ENCODE data around the gene STRAP. TPM values are rescaled to one million over a fixed set of nuclear protein-coding genes. Genes with fewer than 3 reads are reported as not detected.
A peak's percentile ranks its signal among the peaks of the same experiment; 100 is the strongest.

STRAP gene
- total and polyA plus RNA-seq, 10 of the 15 experiments (the other 5 are each of a cell fraction or from before 2014, with no cell fraction given) = 64.3 to 281 (median 119) TPM

DNA sequence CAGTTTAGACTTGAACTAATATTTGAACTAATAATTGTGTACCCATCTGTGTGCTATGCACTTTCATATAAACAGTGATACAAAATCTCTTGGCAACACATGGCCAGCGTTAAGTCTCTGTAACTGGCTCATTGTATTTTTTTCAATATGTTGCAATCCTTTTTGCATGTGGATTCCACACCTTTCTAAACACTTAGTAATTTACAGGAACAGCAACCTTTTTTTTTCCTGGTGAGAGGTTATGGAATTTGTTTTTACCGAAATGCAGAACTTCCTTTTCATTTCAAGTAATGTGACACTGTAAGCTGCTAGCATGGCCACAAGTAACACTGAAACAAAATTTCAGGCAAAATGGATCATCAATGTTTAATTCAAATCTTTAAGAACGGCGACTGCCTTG, 47.6 kb upstream of the STRAP start:
- RAD21 ChIA-PET (ENCODE audit: unreplicated experiment) = no interaction called here

DNA sequence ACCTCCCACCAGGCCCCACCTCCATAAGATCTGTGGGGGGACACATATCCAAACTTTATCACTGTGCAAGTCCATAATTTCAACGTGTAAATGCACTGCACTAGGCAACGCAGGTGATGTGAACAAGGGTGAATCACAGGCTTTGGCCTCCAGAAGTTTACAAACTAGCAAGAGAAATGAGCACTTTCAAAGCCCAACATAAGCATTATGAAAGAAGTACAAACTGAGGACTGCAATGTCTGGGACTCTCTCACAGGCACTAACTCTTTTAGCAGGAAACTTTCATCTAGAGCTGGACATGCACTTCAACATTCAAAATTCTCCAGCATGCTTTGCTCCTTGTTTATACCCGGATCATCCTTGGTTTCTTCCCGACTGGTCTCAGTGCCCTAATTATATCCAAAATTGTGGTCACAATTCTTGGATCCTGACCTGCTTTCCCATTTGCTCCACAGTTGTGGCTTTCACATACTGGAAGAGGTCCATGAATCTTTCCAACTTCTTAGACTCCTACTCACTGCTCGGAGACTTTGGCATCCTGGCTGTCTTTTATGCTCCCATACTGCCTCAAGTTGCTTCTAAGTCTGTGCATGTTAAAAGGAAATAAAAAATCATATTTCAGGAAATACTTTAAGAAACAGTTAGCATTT, 44.9 kb upstream of the STRAP start:
- POLR2A ChIA-PET = no interaction called here
- in situ Hi-C loops (cut with MboI) = no loop called here
- TF ChIP-seq, protein P1, sequence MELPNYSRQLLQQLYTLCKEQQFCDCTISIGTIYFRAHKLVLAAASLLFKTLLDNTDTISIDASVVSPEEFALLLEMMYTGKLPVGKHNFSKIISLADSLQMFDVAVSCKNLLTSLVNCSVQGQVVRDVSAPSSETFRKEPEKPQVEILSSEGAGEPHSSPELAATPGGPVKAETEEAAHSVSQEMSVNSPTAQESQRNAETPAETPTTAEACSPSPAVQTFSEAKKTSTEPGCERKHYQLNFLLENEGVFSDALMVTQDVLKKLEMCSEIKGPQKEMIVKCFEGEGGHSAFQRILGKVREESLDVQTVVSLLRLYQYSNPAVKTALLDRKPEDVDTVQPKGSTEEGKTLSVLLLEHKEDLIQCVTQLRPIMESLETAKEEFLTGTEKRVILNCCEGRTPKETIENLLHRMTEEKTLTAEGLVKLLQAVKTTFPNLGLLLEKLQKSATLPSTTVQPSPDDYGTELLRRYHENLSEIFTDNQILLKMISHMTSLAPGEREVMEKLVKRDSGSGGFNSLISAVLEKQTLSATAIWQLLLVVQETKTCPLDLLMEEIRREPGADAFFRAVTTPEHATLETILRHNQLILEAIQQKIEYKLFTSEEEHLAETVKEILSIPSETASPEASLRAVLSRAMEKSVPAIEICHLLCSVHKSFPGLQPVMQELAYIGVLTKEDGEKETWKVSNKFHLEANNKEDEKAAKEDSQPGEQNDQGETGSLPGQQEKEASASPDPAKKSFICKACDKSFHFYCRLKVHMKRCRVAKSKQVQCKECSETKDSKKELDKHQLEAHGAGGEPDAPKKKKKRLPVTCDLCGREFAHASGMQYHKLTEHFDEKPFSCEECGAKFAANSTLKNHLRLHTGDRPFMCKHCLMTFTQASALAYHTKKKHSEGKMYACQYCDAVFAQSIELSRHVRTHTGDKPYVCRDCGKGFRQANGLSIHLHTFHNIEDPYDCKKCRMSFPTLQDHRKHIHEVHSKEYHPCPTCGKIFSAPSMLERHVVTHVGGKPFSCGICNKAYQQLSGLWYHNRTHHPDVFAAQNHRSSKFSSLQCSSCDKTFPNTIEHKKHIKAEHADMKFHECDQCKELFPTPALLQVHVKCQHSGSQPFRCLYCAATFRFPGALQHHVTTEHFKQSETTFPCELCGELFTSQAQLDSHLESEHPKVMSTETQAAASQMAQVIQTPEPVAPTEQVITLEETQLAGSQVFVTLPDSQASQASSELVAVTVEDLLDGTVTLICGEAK (IDR thresholded peaks at IDR 0.05; ENCODE audit: borderline replicate concordance) = no peak
- TF ChIP-seq, protein P2, sequence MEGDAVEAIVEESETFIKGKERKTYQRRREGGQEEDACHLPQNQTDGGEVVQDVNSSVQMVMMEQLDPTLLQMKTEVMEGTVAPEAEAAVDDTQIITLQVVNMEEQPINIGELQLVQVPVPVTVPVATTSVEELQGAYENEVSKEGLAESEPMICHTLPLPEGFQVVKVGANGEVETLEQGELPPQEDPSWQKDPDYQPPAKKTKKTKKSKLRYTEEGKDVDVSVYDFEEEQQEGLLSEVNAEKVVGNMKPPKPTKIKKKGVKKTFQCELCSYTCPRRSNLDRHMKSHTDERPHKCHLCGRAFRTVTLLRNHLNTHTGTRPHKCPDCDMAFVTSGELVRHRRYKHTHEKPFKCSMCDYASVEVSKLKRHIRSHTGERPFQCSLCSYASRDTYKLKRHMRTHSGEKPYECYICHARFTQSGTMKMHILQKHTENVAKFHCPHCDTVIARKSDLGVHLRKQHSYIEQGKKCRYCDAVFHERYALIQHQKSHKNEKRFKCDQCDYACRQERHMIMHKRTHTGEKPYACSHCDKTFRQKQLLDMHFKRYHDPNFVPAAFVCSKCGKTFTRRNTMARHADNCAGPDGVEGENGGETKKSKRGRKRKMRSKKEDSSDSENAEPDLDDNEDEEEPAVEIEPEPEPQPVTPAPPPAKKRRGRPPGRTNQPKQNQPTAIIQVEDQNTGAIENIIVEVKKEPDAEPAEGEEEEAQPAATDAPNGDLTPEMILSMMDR (IDR thresholded peaks at IDR 0.05 in 2 of 3, conservative IDR thresholded peaks at IDR 0.05 in 1 of 3; ENCODE audit: control insufficient read depth in 2 of 3, extremely low read depth in 1 of 3, insufficient read depth in 1 of 3, low read depth in 3 of 3, low read length in 3 of 3) = no peak
- no peak for TF ChIP-seq MEF2B (IDR thresholded peaks at IDR 0.05; ENCODE audit: partially characterized antibody, poor library complexity, severe bottlenecking)
- no peak for TF ChIP-seq BMI1 (IDR thresholded peaks at IDR 0.05; ENCODE audit: borderline replicate concordance)
- no peak for TF ChIP-seq CEBPB (IDR thresholded peaks at IDR 0.05; ENCODE audit: borderline replicate concordance in 1 of 2, low read depth in 2 of 2, low read length in 2 of 2)
- no peak for TF ChIP-seq LARP7 (IDR thresholded peaks at IDR 0.05)
- TF ChIP-seq SMAD5 (IDR thresholded peaks at IDR 0.05; ENCODE audit: low read depth) = no peak
- no peak for TF ChIP-seq DPF2 (IDR thresholded peaks at IDR 0.05)

More for the DNA sequence above, 47.6 kb upstream of the STRAP start:
- 63% methylated on average over 4 of the region's 4 CpGs for WGBS (ENCODE audit: insufficient coverage, insufficient replicate concordance, low lambda C conversion rate, missing lambda C conversion rate)
- in situ Hi-C loops (cut with MboI) (no loop called here), intact Hi-C loops (cut with micrococcal nuclease; ENCODE audit: unreplicated experiment) (no loop called here)
- DNase-seq (ENCODE audit: low read depth, low spot score) = no peak
- no peaks in the 10 kb centered on the region for H4K20me1 ChIP-seq (ENCODE audit: control insufficient read depth, insufficient read depth)
- H3K9me3 ChIP-seq (replicated peaks; ENCODE audit: control insufficient read depth, insufficient read depth, low read length) = no peaks in the 10 kb centered on the region
- ChIA-PET CTCF (no interaction called here), SMC1A (ENCODE audit: uncharacterized antibody, unreplicated experiment) (interaction anchor here (0.9 kb wide), 1 partner anchor 15 kb away, joined by 3 read pairs; no protein-coding TSS in a partner anchor), POLR2A (no interaction called here)
- H2AFZ ChIP-seq (ENCODE audit: control insufficient read depth, low read depth, low read length) = no peak overlapping the region
- H3K36me3 ChIP-seq (ENCODE audit: control insufficient read depth in 2 of 2, insufficient read depth in 2 of 2, low read length in 1 of 2) = no peaks in the 10 kb centered on the region
- no peaks in the 10 kb centered on the region for H3K4me1 ChIP-seq (ENCODE audit: control insufficient read depth, insufficient read depth, low read length)
- no peak overlapping the region for H3K9ac ChIP-seq (ENCODE audit: control insufficient read depth, insufficient read depth, low read length)
- no peak for FAIRE-seq
- TF ChIP-seq HDGF (IDR thresholded peaks at IDR 0.05) (no peak), TBL1XR1 (IDR thresholded peaks at IDR 0.05; ENCODE audit: low read depth, low read length) (no peak), SP1 (IDR thresholded peaks at IDR 0.05; ENCODE audit: low read depth, low read length) (no peak), ZNF274 (IDR thresholded peaks at IDR 0.05; ENCODE audit: insufficient read depth, insufficient read length) (no peak), MTA2 (IDR thresholded peaks at IDR 0.05; ENCODE audit: low read depth) (no peak)
- BruUV-seq (replicated peaks) = no TSS peak
- H3K79me2 ChIP-seq (ENCODE audit: control insufficient read depth, insufficient read depth, low read length) = no peaks in the 10 kb centered on the region
- H3K27me3 ChIP-seq (replicated peaks in 1 of 2; ENCODE audit: control insufficient read depth in 2 of 2, insufficient read depth in 2 of 2, low read length in 1 of 2) = peaks cover 0 to 2% of the 10 kb centered on the region in 2 experiments; a peak in 1 of 4 replicates
- no peak overlapping the region for H3K27ac ChIP-seq (ENCODE audit: control insufficient read depth, insufficient read depth)
- H3K4me3 ChIP-seq = no peak overlapping the region
- H3K4me2 ChIP-seq (ENCODE audit: control insufficient read depth, insufficient read depth) = no peak overlapping the region
- ATAC-seq = no peak

More for the DNA sequence above, 44.9 kb upstream of the STRAP start:
- ATAC-seq (no peak), DNase-seq (ENCODE audit: low read depth, low spot score) (no peak), FAIRE-seq (peak; percentile 62)
- Histone ChIP-seq H3K4me1 (ENCODE audit: control insufficient read depth, insufficient read depth, low read length) (no peaks in the 10 kb centered on the region), H3K9me3 (replicated peaks; ENCODE audit: control insufficient read depth, insufficient read depth, low read length) (no peaks in the 10 kb centered on the region), H2AFZ (ENCODE audit: control insufficient read depth, low read depth, low read length) (no peak overlapping the region), H3K79me2 (ENCODE audit: control insufficient read depth, insufficient read depth, low read length) (no peaks in the 10 kb centered on the region), H4K20me1 (ENCODE audit: control insufficient read depth, insufficient read depth) (no peaks in the 10 kb centered on the region), H3K9ac (ENCODE audit: control insufficient read depth, insufficient read depth, low read length) (no peak overlapping the region), H3K4me3 (no peak overlapping the region), H3K27me3 (replicated peaks in 1 of 2; ENCODE audit: control insufficient read depth in 2 of 2, insufficient read depth in 2 of 2, low read length in 1 of 2) (peaks cover 0 to 2% of the 10 kb centered on the region in 2 experiments; a peak in 1 of 4 replicates), H3K27ac (ENCODE audit: control insufficient read depth, insufficient read depth) (no peak overlapping the region), H3K36me3 (ENCODE audit: control insufficient read depth in 2 of 2, insufficient read depth in 2 of 2, low read length in 1 of 2) (no peaks in the 10 kb centered on the region), H3K4me2 (ENCODE audit: control insufficient read depth, insufficient read depth) (no peak overlapping the region)
- SMC1A ChIA-PET (ENCODE audit: uncharacterized antibody, unreplicated experiment) = interaction anchor here (1.0 to 2.9 kb wide), 3 partner anchors 9 to 13 kb away, joined by 5 to 17 read pairs (median 12); no protein-coding TSS in a partner anchor
- intact Hi-C loops (cut with micrococcal nuclease; ENCODE audit: unreplicated experiment) = no loop called here
- whole genome bisulfite sequencing (ENCODE audit: insufficient coverage, insufficient replicate concordance, low lambda C conversion rate, missing lambda C conversion rate) = 52% methylated on average over 5 of the region's 5 CpGs
- CTCF ChIA-PET = no interaction called here
- no TSS peak for BruUV-seq (replicated peaks)
- RAD21 ChIA-PET (ENCODE audit: unreplicated experiment) = no interaction called here

Data from GM12878 (cell line).